Liver (tissue), 9 donors: ENCODE results near the gene APPL2. TPM values are rescaled to one million over a fixed set of nuclear protein-coding genes. Genes with fewer than 3 reads are reported as not detected.

Source experiments
- DNase-seq: peaks from one replicate; pipeline ENCODE4 v3.0.0-alpha.2; 2017; ENCODE audit warnings: low spot score
- H3K27ac ChIP-seq, 2 donors: one replicate each; pipeline ENCODE4 v1.7.0; 2013; ENCODE audit warnings: inconsistent platforms in 2 of 2, low read length in 2 of 2, control low read depth in 1 of 2, low read depth in 1 of 2, mild to moderate bottlenecking in 1 of 2
- H3K27me3 ChIP-seq, 4 donors: one replicate each; pipeline versions ENCODE4 v1.6.1 to v1.7.0; 2013; ENCODE audit warnings: low read length in 3 of 4, inconsistent platforms in 1 of 4, mild to moderate bottlenecking in 1 of 4, moderate library complexity in 1 of 4; ENCODE audit not compliant: control insufficient read depth in 4 of 4, insufficient read depth in 4 of 4
- H3K36me3 ChIP-seq, 4 donors: one replicate each; pipeline versions ENCODE4 v1.6.1 to v1.7.0; 2013; ENCODE audit warnings: low read length in 3 of 4, mild to moderate bottlenecking in 3 of 4, low read depth in 1 of 4, moderate library complexity in 1 of 4; ENCODE audit not compliant: control insufficient read depth in 4 of 4, insufficient read depth in 3 of 4
- H3K4me1 ChIP-seq, 4 donors: one replicate each; pipeline versions ENCODE4 v1.6.1 to v1.7.0; 2013; ENCODE audit warnings: low read length in 3 of 4, mild to moderate bottlenecking in 3 of 4, moderate library complexity in 1 of 4; ENCODE audit not compliant: control insufficient read depth in 4 of 4, insufficient read depth in 4 of 4
- H3K4me3 ChIP-seq, 3 donors: one replicate each; pipeline versions ENCODE4 v1.6.1 to v1.7.0; 2013; ENCODE audit warnings: low read length in 3 of 3, control low read depth in 1 of 3, low read depth in 1 of 3, mild to moderate bottlenecking in 1 of 3
- H3K9ac ChIP-seq, 2 donors: one replicate each; pipeline ENCODE4 v1.7.0; 2013; ENCODE audit warnings: low read length in 2 of 2, mild to moderate bottlenecking in 2 of 2, moderate library complexity in 2 of 2, control low read depth in 1 of 2, low read depth in 1 of 2
- H3K9me3 ChIP-seq, 4 donors: one replicate each; pipeline versions ENCODE4 v1.6.1 to v1.7.0; 2013; ENCODE audit warnings: low read length in 3 of 4; ENCODE audit not compliant: control insufficient read depth in 4 of 4
- EGR1 ChIP-seq, 2 donors: IDR thresholded peaks; 2 replicates each; pipeline ENCODE4 v1.6.1; 2016 to 2018; ENCODE audit warnings: antibody characterized with exemption in 2 of 2, low read depth in 2 of 2
- FOXA1 ChIP-seq: IDR thresholded peaks from 2 replicates; pipeline ENCODE4 v1.6.1; 2016; ENCODE audit warnings: antibody characterized with exemption
- FOXA2 ChIP-seq: IDR thresholded peaks from 2 replicates; pipeline ENCODE4 v1.6.1; 2016; ENCODE audit warnings: antibody characterized with exemption
- GABPA ChIP-seq, 2 donors: IDR thresholded peaks in 1 of 2; conservative IDR thresholded peaks in 1 of 2; 2 replicates each; pipeline ENCODE4 v1.6.1; 2016; ENCODE audit warnings: antibody characterized with exemption in 2 of 2, mild to moderate bottlenecking in 1 of 2, moderate library complexity in 1 of 2
- HNF4A ChIP-seq, 2 donors: conservative IDR thresholded peaks; 2 replicates each; pipeline ENCODE4 v1.6.1; 2016; ENCODE audit warnings: antibody characterized with exemption in 2 of 2, mild to moderate bottlenecking in 2 of 2
- HNF4G ChIP-seq: IDR thresholded peaks from 2 replicates; pipeline ENCODE4 v1.6.1; 2016; ENCODE audit warnings: antibody characterized with exemption
- JUND ChIP-seq, 2 donors: IDR thresholded peaks; 2 replicates each; pipeline ENCODE4 v1.6.1; 2016; ENCODE audit warnings: antibody characterized with exemption in 2 of 2
- NR2F2 ChIP-seq: IDR thresholded peaks from 2 replicates; pipeline ENCODE4 v1.6.1; 2016; ENCODE audit warnings: antibody characterized with exemption
- RAD21 ChIP-seq, 2 donors: IDR thresholded peaks; 2 replicates each; pipeline ENCODE4 v1.6.1; 2016; ENCODE audit warnings: antibody characterized with exemption in 2 of 2, mild to moderate bottlenecking in 2 of 2
- RXRA ChIP-seq, 2 donors: IDR thresholded peaks; 2 replicates each; pipeline ENCODE4 v1.6.1; 2017 to 2018; ENCODE audit warnings: antibody characterized with exemption in 2 of 2, mild to moderate bottlenecking in 1 of 2
- SP1 ChIP-seq: IDR thresholded peaks from 2 replicates; pipeline ENCODE4 v1.6.1; 2018; ENCODE audit warnings: antibody characterized with exemption, mild to moderate bottlenecking
- YY1 ChIP-seq: IDR thresholded peaks from 2 replicates; pipeline ENCODE4 v1.6.1; 2016; ENCODE audit warnings: antibody characterized with exemption, mild to moderate bottlenecking
- WGBS: extraction: QIAGEN DNeasy Blood & Tissue Kit; methylation state at CpG from one replicate; pipeline ENCODE4 v1.1.7; 2013; 5-methylcytosine and 5-hydroxymethylcytosine counted together
- polyA plus RNA-seq, 2 donors: library from polyadenylated mRNA; stranded (reverse) in 1 of 2; unstranded in 1 of 2; fragments of 200-250 nt in 1 of 2; fragments of >200 nt in 1 of 2; fragmentation: Nextera tagmentation in 1 of 2; extraction: Ambion mirVana in 1 of 2; gene quantifications; one replicate each; pipeline versions ENCODE4 v1.2.1 to v1.2.3, GENCODE V29; 2013 to 2015
- total RNA-seq, 2 donors: library from RNA; depleted of rRNA; stranded (reverse); fragments of >200 nt; gene quantifications; one replicate each; pipeline ENCODE4 v1.2.3, GENCODE V29; 2014
- TF ChIP-seq, protein P1 (sequence below): IDR thresholded peaks from 2 replicates; pipeline ENCODE4 v1.6.1; 2016; ENCODE audit warnings: antibody characterized with exemption, mild to moderate bottlenecking
- TF ChIP-seq, protein P2 (sequence below): IDR thresholded peaks from 2 replicates; pipeline ENCODE4 v1.6.1; 2016; ENCODE audit warnings: antibody characterized with exemption
- TF ChIP-seq, protein P3 (sequence below): IDR thresholded peaks from 2 replicates; pipeline ENCODE4 v1.6.1; 2016; ENCODE audit warnings: antibody characterized with exemption
- TF ChIP-seq, protein P4 (sequence below): fragments of 150-350 bp; IDR thresholded peaks from 2 replicates; pipeline ENCODE4 v1.5.1; 2017; ENCODE audit warnings: improper control_type of control experiment, low read depth, low read length; ENCODE audit not compliant: missing input control
- donor health status: healthy.
- donor health status: healthy.
- donor health status: healthy.
- donor health status: healthy.
- donor health status: healthy.

The APPL2 gene
- total and polyA plus RNA-seq, 4 donors: 7.1 to 21.2 (median 12.7) TPM

DNA sequence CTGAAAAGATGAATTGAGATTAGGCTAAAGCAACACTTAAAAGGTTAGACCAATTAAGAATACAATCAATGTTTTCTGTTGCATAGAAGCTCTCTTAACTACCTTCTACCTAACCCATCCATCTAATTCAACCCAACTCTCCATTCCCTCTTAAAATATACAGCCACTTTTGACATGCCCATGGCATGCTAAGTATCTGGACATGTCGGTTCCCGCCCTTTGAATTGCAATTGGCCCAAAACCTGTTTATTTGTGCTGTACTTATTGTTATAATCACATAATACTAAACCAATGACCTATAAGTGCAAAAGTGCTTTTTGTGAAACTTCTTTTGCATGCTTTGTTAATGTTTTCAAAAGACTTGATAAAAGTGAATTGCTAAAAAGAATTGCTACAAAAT lies 37.6 kb upstream of the APPL2 start:
- no peak for DNase-seq
- H3K4me3 ChIP-seq: no peak overlapping the region
- peaks cover 0 to 2% (median 0%) of the 10 kb centered on the region in 4 donors for H3K4me1 ChIP-seq
- WGBS: 96% methylated on average over 2 of the region's 2 CpGs
- no peaks in the 10 kb centered on the region for H3K27me3 ChIP-seq
- no peak overlapping the region for H3K9ac ChIP-seq
- no peaks in the 10 kb centered on the region for H3K36me3 ChIP-seq
- H3K9me3 ChIP-seq: no peaks in the 10 kb centered on the region
- no peak overlapping the region for H3K27ac ChIP-seq
- TF ChIP-seq HNF4A (conservative IDR thresholded peaks at IDR 0.05): no peak

DNA sequence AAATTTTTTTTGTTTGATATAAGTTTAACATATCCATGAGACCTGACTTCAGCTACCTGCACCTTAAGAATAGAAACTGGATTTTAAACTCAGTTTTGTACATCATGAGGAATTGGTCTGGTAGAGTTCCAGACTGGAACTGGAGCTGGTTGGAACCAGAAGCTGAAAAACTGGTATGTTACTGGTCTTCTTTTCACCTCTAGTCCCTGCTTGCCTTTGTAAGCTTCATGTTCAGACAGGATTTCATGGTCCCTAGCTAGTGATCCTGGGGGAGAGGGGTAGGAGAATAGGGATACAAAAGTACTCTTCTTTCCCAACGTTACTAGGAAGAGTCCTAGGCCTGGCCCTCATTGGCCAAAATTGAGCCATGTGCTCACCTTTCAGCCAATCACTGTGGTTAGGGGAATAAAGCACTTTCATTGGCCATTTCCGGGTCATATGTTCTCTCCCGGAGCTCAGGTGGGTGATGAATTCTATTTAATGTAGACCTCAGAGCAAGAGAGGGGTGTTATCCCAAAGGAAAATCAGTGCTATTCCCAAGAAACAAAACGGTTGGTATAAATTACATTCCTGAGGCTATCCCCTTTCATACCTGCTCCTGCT lies 36.9 kb upstream of the APPL2 start:
- no peak overlapping the region for H3K9ac ChIP-seq
- no peaks in the 10 kb centered on the region for H3K36me3 ChIP-seq
- TF ChIP-seq, protein P1, sequence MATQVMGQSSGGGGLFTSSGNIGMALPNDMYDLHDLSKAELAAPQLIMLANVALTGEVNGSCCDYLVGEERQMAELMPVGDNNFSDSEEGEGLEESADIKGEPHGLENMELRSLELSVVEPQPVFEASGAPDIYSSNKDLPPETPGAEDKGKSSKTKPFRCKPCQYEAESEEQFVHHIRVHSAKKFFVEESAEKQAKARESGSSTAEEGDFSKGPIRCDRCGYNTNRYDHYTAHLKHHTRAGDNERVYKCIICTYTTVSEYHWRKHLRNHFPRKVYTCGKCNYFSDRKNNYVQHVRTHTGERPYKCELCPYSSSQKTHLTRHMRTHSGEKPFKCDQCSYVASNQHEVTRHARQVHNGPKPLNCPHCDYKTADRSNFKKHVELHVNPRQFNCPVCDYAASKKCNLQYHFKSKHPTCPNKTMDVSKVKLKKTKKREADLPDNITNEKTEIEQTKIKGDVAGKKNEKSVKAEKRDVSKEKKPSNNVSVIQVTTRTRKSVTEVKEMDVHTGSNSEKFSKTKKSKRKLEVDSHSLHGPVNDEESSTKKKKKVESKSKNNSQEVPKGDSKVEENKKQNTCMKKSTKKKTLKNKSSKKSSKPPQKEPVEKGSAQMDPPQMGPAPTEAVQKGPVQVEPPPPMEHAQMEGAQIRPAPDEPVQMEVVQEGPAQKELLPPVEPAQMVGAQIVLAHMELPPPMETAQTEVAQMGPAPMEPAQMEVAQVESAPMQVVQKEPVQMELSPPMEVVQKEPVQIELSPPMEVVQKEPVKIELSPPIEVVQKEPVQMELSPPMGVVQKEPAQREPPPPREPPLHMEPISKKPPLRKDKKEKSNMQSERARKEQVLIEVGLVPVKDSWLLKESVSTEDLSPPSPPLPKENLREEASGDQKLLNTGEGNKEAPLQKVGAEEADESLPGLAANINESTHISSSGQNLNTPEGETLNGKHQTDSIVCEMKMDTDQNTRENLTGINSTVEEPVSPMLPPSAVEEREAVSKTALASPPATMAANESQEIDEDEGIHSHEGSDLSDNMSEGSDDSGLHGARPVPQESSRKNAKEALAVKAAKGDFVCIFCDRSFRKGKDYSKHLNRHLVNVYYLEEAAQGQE: no peak
- TF ChIP-seq, protein P2, sequence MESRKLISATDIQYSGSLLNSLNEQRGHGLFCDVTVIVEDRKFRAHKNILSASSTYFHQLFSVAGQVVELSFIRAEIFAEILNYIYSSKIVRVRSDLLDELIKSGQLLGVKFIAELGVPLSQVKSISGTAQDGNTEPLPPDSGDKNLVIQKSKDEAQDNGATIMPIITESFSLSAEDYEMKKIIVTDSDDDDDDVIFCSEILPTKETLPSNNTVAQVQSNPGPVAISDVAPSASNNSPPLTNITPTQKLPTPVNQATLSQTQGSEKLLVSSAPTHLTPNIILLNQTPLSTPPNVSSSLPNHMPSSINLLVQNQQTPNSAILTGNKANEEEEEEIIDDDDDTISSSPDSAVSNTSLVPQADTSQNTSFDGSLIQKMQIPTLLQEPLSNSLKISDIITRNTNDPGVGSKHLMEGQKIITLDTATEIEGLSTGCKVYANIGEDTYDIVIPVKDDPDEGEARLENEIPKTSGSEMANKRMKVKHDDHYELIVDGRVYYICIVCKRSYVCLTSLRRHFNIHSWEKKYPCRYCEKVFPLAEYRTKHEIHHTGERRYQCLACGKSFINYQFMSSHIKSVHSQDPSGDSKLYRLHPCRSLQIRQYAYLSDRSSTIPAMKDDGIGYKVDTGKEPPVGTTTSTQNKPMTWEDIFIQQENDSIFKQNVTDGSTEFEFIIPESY: no peak
- TF ChIP-seq GABPA (IDR thresholded peaks at IDR 0.05 in 1 of 2, conservative IDR thresholded peaks at IDR 0.05 in 1 of 2) (no peak), HNF4G (no peak), FOXA1 (no peak), EGR1 (IDR thresholded peaks at IDR 0.05; ENCODE audit: low read depth in 2 of 2) (no peak), YY1 (no peak), RAD21 (IDR thresholded peaks at IDR 0.05) (no peak), FOXA2 (no peak), SP1 (no peak), RXRA (IDR thresholded peaks at IDR 0.05) (no peak), JUND (IDR thresholded peaks at IDR 0.05) (no peak), NR2F2 (no peak)
- TF ChIP-seq, protein P3, sequence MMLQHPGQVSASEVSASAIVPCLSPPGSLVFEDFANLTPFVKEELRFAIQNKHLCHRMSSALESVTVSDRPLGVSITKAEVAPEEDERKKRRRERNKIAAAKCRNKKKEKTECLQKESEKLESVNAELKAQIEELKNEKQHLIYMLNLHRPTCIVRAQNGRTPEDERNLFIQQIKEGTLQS: no peak
- TF ChIP-seq, protein P4, sequence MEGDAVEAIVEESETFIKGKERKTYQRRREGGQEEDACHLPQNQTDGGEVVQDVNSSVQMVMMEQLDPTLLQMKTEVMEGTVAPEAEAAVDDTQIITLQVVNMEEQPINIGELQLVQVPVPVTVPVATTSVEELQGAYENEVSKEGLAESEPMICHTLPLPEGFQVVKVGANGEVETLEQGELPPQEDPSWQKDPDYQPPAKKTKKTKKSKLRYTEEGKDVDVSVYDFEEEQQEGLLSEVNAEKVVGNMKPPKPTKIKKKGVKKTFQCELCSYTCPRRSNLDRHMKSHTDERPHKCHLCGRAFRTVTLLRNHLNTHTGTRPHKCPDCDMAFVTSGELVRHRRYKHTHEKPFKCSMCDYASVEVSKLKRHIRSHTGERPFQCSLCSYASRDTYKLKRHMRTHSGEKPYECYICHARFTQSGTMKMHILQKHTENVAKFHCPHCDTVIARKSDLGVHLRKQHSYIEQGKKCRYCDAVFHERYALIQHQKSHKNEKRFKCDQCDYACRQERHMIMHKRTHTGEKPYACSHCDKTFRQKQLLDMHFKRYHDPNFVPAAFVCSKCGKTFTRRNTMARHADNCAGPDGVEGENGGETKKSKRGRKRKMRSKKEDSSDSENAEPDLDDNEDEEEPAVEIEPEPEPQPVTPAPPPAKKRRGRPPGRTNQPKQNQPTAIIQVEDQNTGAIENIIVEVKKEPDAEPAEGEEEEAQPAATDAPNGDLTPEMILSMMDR: no peak
- no peaks in the 10 kb centered on the region for H3K27me3 ChIP-seq
- no peak overlapping the region for H3K27ac ChIP-seq
- no peaks in the 10 kb centered on the region for H3K9me3 ChIP-seq
- no peaks in the 10 kb centered on the region for H3K4me1 ChIP-seq
- no peak overlapping the region for H3K4me3 ChIP-seq
- DNase-seq: no peak
- 93% methylated on average over 4 of the region's 4 CpGs for WGBS
